A549 (cell line): ENCODE measurements around the gene PIGZ.

Source experiments
- CBX2 ChIP-seq: fragments of 200-600 bp; sonication (generic); IDR thresholded peaks from 2 replicates; pipeline ENCODE4 v1.6.1; 2016; ENCODE audit warnings: low read depth, mild to moderate bottlenecking, borderline replicate concordance
- FOSL2 ChIP-seq, 2 experiments: fragments of 450-650 bp in 1 of 2; fragments of >200 bp in 1 of 2; sonication (Bioruptor Twin) in 1 of 2; formaldehyde crosslinking; IDR thresholded peaks; 2 replicates each; pipeline versions ENCODE4 v1.5.0 to v1.6.1; 2016 to 2020; ENCODE audit warnings: mild to moderate bottlenecking in 1 of 2, moderate library complexity in 1 of 2
- HMGXB4 ChIP-seq: fragments of 250-450 bp; sonication (Bioruptor Pico); IDR thresholded peaks from 2 replicates; pipeline ENCODE4 v1.5.0; 2021; ENCODE audit warnings: mild to moderate bottlenecking, moderate library complexity, borderline replicate concordance
- MAZ ChIP-seq: fragments of 150-350 bp; IDR thresholded peaks from 2 replicates; pipeline ENCODE4 v1.6.1; 2014; ENCODE audit warnings: antibody characterized with exemption, low read depth, low read length, borderline replicate concordance
- NR3C1 ChIP-seq: fragments of >200 bp; sonication (Bioruptor Twin); formaldehyde crosslinking; IDR thresholded peaks from 3 replicates; pipeline ENCODE4 v1.6.1; 2017
- POLR2A ChIP-seq: IDR thresholded peaks from 2 replicates; pipeline ENCODE4 v1.6.1; 2012; ENCODE audit warnings: mild to moderate bottlenecking, low read length
- TF ChIP-seq, protein P1 (sequence below): fragments of >200 bp; sonication (Bioruptor Twin); formaldehyde crosslinking; IDR thresholded peaks from 3 replicates; pipeline ENCODE4 v1.5.1; 2016
- TF ChIP-seq, protein P2 (sequence below): fragments of 200-600 bp; sonication (generic); IDR thresholded peaks from 2 replicates; pipeline ENCODE4 v1.6.1; 2016; ENCODE audit warnings: antibody characterized with exemption, mild to moderate bottlenecking, moderate library complexity

GRCh38 chr3:197010556-197011351 is 42.1 kb upstream of the PIGZ start:
- TF ChIP-seq, protein P1, sequence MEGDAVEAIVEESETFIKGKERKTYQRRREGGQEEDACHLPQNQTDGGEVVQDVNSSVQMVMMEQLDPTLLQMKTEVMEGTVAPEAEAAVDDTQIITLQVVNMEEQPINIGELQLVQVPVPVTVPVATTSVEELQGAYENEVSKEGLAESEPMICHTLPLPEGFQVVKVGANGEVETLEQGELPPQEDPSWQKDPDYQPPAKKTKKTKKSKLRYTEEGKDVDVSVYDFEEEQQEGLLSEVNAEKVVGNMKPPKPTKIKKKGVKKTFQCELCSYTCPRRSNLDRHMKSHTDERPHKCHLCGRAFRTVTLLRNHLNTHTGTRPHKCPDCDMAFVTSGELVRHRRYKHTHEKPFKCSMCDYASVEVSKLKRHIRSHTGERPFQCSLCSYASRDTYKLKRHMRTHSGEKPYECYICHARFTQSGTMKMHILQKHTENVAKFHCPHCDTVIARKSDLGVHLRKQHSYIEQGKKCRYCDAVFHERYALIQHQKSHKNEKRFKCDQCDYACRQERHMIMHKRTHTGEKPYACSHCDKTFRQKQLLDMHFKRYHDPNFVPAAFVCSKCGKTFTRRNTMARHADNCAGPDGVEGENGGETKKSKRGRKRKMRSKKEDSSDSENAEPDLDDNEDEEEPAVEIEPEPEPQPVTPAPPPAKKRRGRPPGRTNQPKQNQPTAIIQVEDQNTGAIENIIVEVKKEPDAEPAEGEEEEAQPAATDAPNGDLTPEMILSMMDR = no peak
- TF ChIP-seq HMGXB4 (CRISPR knock-in tag) = no peak
- no peak for TF ChIP-seq NR3C1
- no peak for TF ChIP-seq FOSL2 (IDR thresholded peaks at IDR 0.05)
- TF ChIP-seq FOSL2 (CRISPR knock-in tag; IDR thresholded peaks at IDR 0.05) = no peak
- no peak for TF ChIP-seq CBX2
- no peak for TF ChIP-seq MAZ
- no peak for TF ChIP-seq POLR2A
- TF ChIP-seq, protein P2, sequence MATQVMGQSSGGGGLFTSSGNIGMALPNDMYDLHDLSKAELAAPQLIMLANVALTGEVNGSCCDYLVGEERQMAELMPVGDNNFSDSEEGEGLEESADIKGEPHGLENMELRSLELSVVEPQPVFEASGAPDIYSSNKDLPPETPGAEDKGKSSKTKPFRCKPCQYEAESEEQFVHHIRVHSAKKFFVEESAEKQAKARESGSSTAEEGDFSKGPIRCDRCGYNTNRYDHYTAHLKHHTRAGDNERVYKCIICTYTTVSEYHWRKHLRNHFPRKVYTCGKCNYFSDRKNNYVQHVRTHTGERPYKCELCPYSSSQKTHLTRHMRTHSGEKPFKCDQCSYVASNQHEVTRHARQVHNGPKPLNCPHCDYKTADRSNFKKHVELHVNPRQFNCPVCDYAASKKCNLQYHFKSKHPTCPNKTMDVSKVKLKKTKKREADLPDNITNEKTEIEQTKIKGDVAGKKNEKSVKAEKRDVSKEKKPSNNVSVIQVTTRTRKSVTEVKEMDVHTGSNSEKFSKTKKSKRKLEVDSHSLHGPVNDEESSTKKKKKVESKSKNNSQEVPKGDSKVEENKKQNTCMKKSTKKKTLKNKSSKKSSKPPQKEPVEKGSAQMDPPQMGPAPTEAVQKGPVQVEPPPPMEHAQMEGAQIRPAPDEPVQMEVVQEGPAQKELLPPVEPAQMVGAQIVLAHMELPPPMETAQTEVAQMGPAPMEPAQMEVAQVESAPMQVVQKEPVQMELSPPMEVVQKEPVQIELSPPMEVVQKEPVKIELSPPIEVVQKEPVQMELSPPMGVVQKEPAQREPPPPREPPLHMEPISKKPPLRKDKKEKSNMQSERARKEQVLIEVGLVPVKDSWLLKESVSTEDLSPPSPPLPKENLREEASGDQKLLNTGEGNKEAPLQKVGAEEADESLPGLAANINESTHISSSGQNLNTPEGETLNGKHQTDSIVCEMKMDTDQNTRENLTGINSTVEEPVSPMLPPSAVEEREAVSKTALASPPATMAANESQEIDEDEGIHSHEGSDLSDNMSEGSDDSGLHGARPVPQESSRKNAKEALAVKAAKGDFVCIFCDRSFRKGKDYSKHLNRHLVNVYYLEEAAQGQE = no peak
